Measurements from ENCODE around the gene PPP4R2.
"Not testable (repeated sequence)": the region's sequence is repeated elsewhere in the genome, so short reads cannot be mapped to it uniquely, and the experiment has no call there.

Gene PPP4R2

DNA sequence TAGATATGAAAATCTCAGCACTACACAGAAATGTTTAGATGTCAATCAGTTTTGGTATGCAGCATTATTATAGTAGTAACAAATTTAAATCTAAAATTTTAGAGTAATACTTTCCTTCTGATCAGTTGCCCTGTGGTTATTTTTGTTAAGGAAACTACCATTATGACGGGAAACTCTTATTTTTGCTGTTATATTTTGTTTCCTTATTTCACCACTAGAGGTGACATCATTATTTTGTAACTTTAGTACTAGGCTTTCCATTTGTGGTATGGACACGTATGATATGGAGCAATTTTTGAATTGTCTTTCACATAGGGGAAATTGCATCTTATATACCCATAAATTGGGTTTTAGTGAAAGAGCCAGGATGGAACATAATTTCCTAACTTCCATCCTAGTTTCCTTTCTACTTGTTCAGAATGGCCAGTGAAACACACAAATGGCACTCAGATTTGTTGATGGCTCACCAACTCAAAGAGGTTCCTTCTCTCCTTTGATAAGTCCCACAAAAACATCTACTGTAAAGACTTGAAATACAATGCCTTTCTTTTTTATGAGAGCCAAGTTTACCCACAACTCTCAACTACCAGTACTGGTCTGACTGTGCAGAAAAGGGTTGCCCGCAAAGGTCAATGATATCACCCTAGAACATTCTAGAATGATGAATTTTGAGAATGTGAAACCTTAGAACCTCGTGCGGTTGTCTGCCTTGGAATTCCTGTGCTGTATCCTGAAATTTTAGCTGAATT is 19.4 kb upstream of the PPP4R2 start:
- peak in 1 of 2 donors; percentile 33 for DNase-seq

DNA sequence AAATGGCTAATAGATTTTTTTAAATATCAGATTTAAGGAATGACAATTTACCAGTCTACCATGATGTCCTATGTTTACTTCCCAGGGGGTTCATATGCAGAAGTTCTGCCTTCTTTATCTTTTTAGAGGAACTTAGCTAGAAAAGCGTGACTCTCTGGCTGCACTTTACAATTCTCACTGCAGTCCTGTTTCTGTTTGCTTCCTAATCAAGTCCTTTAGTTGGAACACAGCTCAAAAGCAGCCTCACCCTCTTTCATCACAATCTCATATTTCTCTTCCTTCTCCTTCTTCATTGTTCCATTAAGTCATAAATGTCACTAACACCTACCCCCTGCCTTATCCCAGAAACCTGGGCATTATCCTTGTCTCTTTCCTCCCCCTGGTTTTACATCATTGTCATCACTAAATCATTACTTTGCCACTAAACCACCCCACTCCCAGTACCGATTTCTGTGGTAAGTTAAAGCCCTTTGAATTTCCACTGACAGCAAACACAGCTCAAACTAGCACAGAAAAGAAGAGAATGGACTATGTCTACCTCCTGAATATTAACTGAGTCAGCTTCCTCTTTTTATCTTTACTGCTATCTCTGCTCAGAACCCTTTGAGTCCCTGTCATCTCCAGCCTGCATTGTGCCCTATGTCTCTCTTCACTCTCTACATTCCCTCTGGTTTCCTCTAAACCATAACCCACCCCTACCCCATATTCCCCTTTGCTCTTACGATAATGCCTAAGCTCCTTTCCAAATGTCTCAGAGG is 13.8 kb upstream of the PPP4R2 start:
- no peak for DNase-seq

DNA sequence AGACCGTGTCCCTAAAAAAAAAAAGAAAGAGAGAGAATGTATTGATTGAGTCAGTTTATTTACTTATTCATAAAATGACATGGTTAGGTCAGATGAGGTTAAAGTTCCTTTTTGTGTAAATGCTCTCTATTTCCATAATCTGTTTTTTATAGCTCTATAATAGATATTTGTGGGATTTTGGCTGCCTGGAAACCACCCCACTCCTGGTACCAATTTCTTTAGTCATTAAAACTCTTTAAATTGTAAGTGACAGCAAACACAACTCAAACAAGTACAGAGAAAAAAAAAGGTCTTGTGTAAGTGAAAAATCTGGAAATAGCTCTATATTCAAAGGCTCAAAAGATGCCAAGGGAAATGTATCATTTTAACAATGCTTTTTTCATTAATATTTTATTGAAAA is 11.0 kb upstream of the PPP4R2 start:
- no peak for DNase-seq

DNA sequence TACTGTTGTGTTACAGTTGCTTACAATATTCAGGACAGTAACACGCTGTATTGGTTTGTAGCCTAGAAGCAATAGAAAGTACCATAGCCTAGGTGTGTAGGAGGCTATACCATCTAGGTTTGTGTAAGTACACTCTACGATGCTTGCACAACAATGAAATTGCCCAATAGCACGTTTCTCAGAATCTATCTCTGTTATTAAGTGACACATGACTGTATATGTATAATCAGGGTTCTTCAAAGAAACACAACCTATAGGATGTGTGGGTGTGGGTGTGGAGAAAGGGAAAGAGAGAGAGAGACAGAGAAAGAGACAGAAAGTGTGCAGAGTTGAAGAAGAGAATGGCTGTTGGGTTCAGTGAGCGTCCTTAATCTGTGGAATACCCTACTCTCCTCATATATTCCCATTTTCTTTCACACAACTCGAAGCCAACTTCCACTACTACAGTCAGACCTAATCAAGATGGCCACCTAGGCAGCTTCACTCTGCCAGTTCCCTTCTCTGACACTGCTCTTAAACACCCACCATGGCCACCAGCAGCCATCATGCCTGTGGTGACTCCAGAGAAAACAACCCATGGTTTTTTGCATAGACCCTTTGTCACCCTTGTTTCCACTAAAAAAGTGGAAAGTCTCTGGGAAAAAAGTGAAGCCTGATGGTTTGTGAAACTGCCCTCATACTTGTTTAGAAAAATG is 5.8 kb upstream of the PPP4R2 start:
- DNase-seq = no peak

DNA sequence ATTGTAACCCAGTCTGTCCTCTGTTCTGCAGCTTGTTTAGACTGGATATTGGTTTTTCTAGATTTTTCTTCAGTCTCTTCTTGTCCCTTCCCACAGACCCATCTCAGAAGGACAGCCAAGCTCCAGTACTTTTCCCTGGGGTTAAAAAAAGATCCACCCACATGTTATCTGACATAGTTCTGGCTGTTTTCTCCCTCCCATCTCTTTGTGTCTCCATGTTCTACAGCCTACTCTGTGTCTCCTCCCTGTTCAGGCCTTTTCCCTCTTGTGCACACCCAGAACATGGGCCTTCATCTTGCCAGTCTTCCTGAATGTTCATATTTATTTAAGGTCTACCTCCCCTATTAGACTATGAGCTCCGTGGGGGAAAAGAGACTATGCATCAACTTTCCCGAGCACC is 5.1 kb upstream of the PPP4R2 start:
- no peak for DNase-seq

DNA sequence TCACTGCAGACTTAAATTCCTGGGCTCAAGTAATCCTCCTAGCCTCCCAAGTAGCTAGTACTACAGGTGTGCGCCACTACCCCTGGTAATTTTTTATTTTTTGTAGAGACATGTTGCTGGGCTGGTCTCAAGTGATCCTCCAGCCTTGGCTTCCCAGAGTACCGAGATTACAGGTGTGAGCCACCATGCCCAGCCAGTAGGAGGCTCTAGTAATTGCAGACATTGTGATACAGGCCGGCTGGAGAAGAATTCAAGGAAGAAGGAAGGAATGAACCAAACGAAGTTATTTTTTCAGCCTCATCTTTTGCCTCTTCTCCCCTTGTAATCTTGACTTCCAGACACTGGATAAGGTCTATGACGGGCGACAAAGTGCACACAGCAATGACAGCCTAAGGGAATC is 3.2 kb upstream of the PPP4R2 start:
- no peak for DNase-seq

DNA sequence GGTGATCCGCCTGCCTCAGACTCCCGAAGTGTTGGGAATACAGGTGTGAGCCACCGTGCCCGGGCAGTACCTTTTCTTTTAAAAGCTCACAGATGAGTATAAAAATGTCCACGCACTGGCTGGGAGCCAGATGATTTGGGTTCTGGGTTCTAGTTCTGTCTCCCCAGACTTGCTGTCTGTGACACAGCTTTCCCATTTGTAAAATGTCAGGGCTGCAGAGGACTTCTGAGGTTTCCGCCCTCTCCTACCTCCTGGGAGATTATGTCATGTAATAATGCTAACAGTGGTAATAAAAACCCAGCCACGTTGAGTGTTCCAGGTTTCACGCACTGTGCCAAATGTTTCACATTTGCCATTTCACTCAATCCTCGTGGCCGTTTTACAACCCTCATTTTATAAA is 1.3 kb upstream of the PPP4R2 start:
- no peak for DNase-seq

DNA sequence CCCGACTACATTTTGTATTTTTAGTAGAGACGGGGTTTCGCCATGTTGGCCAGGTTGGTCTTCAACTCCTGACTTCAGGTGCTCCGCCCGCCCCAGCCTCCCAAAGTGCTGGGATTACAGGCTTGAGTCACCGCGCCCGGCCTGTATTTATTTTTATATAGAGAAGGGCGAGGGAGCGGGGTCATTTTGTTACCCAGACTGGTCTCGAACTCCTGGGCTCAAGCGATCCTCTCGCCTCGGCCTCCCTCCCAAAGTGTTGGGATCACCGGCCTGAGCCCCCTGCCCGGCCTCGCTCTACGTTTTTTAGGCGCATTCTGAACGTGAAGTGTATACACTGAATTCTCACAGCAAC is 514 bp upstream of the PPP4R2 start:
- no peak for DNase-seq

DNA sequence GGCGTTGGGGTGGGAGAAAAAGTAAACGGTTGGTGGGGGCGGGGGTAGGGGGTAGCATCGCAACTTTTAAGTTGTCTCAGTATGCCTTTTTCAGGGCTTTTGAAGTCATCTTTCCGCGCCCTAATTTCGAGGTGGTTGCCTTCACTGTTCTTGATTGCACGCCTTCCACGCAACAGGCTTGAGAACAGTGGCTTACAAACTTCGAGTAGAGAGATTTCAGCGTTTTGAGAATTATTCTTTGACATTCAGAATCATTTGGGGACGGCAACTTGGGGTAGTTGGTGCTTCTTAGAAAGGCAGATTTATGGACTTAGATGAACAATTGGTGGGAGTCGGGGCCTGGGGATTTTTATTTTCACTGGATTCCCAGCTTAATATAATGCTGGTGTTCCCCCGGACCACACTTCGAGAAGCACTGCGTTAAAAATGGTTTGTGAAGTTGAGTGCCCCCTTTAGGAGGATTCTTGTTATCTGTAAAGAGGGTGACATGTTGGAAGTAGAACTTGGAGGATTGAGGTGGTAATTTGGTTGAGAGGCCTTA is 880 bp downstream of the PPP4R2 start:
- peak; percentile 31 to 67 for DNase-seq

DNA sequence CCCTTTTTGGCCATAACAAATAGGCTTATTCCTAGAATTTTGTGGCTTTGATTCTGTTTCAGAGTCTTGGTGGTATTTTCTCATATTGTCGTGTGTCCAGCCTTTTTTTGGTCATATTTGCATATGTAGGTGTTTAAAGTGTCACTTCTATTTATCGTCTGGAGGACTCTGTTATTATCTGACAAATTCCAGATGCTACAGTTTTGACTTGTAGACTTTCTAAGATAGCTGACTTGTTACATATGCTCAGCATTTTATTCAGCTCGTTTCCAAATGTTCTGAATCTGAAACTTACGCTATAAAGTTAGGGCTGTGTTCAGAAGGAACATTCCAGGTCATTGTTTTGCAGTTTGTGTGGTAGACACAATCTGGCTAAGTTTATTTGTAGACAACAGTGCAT is 1.9 kb downstream of the PPP4R2 start:
- no peak for DNase-seq

DNA sequence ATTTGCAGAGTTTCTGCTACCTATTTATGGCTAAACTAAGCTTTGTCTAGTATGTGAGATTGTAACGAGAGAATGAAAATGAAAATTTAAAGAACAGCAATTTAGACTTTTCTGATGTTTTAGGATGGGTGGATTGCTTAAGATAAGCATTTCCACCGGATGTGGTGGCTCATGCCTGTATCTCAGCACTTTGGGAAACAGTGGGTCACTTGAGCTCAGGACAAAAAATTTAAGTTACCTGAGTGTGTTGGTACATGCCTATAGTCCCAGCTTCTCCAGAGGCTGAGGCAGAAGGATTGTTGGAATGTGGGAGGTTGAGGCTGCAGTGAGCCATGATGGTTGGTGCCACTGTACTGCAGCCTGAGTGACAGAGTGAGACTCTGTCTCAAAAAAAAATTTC is 3.3 kb downstream of the PPP4R2 start:
- DNase-seq = peak in 1 of 2 donors; percentile 24

DNA sequence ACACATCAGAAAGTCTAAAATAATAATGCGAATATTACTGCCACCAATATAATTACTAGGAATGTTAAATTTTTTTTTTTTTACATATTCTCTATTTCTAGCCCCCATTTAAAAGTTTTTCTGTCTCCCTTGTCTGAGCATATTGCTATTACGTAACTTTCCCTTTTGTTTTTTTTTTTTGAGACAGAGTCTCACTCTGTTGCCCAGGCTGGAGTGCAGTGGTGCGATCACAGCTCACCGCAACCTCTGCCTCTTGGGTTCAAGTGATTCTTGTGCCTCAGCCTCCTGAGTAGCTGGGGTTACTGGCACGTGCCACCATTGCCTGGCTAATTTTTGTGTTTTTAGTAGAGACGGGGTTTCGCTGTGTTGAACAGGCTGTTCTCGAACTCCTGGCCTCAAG is 6.4 kb downstream of the PPP4R2 start:
- not testable (repeated sequence) for DNase-seq

DNA sequence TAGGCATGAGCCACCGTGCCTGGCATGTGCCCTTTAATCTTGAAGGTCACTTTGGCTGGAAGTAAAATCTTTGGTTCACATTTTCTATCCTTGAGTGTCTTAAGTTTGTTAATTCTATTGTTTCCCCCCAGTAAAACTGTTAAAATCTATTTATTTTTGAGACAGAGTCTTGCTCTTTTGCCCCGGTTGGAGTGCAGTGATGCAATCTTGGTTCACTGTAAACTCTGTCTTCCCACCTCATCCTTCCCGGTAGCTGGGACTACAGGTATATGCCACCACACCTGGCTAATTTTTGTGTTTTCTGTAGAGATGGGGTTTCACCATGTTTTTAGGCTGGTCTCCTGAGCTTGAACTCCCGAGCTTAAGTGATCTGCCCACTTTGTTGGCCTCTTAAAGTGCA is 7.7 kb downstream of the PPP4R2 start:
- DNase-seq = no peak

DNA sequence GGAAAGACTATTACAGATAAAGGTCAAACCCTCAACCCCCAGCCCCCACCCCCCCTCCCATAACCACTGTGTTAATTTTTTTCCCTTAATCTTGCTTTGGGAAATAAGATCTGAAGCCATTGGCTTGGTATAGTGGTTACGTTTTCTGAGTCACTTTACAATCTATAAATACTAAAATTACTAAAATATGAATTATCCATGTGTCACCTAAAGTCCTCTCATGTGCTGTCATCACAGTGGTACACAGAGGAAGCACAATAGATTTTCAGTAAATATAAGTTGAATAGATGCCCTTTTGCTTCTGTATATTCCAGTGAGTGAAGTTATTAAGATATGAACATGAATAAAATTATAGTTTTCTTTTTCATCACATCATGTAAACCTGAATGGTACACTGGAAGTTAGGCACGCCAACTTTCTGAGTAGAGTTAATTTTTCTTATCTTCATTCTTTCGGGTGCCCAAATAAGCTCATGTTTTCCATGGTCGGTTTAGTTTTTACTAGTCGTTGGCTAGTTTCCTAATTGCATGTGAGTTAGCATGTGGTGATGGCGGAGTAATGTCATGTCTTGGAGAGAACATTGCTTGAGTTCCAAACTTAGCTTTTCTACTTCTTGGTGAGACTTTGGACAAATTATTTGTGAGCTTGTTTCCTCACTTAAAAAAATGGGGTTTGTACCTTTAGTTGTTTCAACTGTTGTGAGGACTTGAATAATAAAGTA is 11.5 kb downstream of the PPP4R2 start:
- no peak for DNase-seq

DNA sequence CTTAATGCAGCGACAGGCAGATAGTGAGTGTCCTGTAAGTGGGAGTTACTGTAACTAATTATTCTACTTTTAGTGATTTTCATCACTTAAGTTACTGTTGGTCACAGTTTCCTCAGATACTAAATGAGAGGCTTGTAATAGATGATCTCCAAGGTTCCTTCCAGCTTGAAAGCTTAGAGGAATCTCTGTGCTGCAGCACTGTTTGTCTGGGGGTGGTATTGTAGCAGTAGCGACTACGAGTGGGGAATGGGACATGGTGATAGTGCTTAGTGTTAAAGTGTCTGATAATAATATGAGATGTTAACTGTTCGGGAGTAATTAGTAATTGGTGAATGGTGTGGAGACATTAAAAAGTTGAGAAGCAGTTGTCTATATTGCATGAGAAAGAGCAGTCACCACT is 12.4 kb downstream of the PPP4R2 start:
- DNase-seq = no peak

DNA sequence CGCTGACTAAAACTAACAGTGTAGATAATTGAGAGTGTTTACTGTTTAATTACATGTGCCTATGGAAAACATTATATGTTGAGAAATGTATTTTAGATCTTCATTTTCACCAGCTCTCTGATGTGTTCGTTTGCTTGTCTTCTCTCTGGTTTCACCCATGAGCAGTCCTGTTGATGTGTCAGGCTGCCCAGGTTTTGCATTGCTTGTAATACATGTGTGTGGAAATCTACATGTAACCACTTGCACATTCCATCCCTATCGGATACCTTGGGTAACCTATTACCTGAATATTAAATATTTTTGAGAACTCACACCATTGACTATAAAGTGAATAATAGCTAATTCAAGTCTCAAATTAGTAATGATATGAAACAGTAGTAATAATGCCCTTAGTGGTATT is 13.1 kb downstream of the PPP4R2 start:
- DNase-seq = no peak

DNA sequence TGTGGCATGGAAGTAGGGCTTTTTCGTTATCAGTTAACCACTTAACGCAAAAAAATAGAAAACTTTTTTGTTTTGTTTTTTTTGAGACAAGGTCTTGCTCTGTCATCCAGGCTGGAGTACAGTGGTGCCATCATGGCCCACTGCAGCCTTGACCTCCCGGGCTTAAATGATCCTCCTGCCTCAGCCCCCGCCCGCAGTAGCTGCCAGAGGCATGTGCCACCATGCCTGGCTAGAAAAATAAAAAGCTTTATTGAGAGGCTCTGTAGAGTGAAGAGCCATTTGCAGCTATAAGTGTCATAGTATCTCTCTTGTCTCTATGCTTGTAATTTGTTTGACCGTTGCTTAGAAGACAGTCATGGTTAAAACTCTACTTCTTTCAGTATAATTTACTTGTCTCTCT is 13.5 kb downstream of the PPP4R2 start:
- no peak for DNase-seq

DNA sequence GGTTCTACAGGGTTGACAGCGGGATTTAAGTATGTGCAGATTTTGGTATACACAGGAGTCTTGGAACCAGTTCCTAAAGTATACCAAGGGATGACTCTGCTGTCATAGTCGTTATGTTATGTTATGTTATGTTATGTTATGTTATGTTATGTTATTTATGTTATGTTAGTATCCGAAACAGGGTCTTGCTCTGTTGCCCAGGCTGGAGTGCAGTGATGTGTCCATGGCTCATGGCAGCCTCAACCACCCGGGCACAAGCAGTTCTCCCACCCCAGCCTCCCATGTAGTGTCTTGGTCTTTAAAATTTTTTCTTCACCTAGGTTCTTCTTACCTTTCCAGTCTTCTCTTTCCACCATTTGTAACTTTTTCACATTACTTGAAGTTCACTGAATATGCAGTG is 21.7 kb downstream of the PPP4R2 start:
- DNase-seq = no peak

DNA sequence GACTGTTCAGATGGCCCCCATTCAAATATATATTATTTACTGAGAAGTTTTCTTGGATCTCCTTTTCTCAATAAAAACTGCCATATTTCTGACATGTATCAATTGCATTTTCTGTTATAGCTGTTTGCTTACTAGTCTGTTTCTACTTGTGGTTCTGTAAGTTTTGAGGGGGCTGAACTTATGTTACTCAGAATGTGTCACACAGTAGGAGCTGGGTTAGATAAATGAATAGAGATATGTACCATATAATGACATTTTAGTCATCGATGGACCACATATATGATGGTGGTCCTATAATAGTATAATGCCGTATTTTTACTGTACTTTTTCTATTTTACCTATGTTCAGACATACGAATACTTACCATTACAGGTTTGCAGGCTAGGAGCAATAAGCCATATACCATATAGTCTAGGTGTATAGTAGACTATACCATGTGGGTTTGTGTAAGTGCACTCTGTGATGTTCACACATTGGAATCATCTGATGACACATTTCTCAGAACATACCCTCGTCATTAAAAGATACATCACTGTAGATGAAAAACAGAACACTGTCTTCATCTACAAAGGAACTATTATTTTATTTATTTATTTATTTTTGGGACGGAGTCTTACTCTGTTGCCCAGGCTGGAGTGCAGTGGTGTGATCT is 22.3 kb downstream of the PPP4R2 start:
- DNase-seq = no peak

DNA sequence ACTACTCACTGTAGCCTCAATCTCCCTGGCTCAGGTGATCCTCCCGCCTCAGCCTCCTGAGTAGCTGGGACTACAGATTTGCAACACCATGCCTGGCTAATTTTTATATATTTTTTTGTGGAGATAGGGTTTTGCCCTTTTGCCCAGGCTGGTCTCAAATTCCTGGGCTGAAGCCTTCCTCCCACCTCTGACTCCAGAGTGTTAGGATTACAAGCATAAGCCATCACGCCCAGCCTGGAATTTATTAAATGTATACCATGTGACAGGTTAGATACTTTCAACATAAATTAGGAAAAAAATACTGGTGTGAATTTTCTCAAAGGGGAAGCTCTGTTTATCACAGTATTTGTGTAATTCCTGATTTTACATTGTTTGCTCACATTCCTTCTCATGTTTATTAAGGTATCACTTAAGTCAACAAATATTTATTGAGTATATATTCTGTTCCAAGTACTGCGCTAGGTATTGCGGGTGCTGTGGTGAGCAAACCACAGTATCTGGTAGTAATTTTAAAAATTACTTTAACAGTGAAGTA is 24.8 kb downstream of the PPP4R2 start:
- no peak for DNase-seq

DNA sequence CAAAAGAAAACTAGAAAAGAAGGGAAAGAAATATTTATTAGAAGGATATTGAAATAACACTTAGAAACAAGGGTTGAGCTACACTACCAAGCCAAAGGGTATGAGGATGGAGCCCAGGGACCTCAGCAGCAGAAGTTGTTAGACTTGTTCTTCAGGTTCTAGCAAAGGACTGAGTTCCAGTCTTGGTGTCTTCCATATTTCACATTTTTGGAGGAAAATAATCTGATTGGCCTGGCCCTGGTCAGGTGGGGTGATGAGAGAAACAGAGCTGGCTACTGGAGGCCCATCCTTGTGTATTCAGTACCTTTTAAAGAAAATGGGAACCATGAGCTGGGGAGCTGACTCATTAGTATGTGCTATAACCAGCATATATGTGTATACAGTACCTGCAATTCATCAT is 28.2 kb downstream of the PPP4R2 start:
- DNase-seq = no peak

DNA sequence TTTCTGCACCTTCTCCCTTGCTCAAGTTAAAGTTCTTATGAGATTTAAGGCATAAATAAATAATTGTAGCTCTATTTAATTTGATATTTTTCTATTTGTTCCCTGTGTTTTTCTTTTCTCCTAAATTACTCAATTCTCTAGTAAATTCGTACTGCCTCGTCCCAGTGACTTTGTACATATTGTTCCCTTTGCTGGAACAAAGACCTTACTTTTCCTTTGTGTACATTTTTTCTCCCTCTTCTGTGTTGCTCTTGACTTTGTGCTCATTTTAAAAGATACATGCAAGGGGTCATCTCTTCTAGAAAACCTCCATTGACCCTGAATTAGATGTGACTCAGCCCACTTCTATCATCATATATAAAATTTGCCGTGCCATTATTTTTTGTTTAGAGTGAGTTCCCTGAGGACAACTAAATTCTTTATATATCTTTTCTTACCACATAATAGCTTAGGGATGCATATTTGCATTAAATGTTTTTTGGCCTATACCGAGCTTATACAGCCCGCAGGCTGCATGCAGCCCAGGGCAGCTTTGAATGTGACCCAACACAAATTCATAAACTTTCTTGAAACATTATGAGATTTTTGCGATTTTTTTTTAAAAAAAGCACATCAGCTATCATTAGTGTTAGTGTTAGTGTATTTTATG is 29.6 kb downstream of the PPP4R2 start:
- DNase-seq = no peak
